Dermis blood vessel endothelial cell (primary cell): ENCODE results near the gene TPD52L1. TPM values are rescaled to one million over a fixed set of nuclear protein-coding genes. Genes with fewer than 3 reads are reported as not detected.

ENCODE experiments used
- DNase-seq: peaks from one replicate; pipeline ENCODE4 v3.0.0; 2010
- total RNA-seq: library from RNA; depleted of rRNA; stranded (reverse); fragments of >200 nt; gene quantifications from 2 replicates; pipeline ENCODE4 v1.2.3, GENCODE V29; 2014

Gene TPD52L1
- total RNA-seq, 1 donor from 2014 or later: 10.7 TPM

DNA sequence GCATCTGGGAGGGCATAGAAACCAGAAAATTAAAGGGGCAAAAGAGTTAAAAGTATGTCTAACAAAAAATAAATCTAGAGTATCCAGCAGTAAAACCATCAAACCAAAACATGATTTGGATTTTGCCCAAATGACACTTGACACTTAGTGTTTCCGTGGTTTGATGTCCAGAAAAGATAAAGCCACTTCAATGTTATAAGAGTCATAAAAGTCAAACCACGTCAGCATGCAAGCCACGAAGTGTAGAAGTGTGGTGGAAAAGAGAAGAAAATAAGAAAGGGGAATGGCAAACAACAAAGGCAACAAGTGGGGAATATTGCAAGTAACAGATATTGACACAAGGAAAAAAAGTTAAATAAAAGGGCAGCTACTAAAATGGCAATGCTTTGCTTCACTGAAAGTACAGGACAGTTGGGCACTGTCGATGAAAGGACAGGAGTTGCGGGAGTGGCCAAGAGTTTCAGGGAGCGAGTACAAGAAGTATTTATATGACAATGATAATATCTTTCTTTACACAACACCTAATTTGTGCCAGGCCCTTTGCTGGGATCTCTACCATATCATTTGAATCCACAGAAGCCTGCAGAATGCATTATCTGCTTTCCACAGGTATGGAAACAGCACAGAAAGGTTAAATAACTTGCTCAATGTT, 154.5 kb downstream of the TPD52L1 start:
- DNase-seq: no peak

- peak; percentile 79 for DNase-seq
Observed at GRCh38 chr6:125310994-125311649, 157.5 kb downstream of the TPD52L1 start.

- DNase-seq: no peak
Observed at GRCh38 chr6:125312478-125312877, 158.9 kb downstream of the TPD52L1 start.

GRCh38 chr6:125312950-125313349, 159.4 kb downstream of the TPD52L1 start:
- DNase-seq: no peak

Other genes starting within 250 kb of the TPD52L1 start
- gene RNF217, start 191.3 kb upstream of the TPD52L1 start, total RNA-seq: 17.5 and 41.7 TPM in 2 replicates
- gene HDDC2, start 148.2 kb downstream of the TPD52L1 start, total RNA-seq: 10.7 and 13.8 TPM in 2 replicates